EH (cell line): ENCODE data around the gene SPIRE1.
"Not testable (repeated sequence)": the region's sequence is repeated elsewhere in the genome, so short reads cannot be mapped to it uniquely, and the experiment has no call there.

Experiments
- DNase-seq: peaks from one replicate; pipeline ENCODE4 v3.0.0-alpha.2; 2015; ENCODE audit warnings: low read depth

The SPIRE1 gene

DNA sequence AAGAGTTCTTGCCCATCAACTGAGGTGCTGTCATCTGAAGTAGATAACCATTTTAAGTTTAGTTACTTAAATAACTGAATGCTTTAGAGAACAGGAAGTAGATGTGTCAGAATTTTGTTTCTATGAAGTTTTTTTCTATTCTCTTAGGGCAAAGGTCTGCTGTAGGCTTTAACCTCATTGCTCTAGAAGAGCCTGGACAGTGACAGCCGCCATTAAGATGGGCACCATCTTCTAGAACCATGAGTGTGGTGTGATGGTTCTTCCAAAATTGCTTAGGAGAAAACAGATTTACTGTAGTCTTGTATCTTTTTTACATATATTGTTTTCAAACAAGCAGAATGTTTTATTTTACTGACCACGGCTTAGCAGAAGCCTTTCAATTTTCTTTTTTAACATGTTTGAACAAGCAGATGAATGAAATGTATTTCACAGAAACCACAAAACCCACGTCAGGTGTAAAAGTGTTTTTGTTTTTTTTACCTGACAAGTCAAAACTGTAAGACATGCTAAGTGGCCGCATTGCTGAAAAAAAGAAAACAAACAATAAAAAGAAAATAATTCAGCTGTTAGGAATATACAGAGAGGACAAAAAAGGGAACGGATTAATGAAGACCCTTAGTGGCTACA lies 172.3 kb downstream of the SPIRE1 start:
- DNase-seq = no peak

DNA sequence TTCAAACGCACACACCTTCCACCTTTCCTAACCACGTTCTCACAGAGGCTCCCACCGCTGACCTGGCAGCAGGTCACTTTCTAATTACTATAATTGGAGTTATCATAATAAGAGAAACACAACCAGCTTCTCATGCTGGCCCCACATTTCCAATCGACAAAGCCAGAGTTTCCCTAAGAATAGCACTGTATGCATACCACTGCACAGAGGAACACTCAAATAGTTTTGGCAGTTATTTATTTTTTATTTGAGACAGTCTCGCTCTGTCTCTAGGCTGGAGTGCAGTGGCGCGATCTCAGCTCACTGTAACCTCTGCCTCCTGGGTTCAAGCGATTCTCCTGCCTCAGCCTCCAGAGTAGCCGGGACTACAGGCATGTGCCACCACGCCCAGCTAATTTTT lies 176.0 kb downstream of the SPIRE1 start:
- not testable (repeated sequence) for DNase-seq

DNA sequence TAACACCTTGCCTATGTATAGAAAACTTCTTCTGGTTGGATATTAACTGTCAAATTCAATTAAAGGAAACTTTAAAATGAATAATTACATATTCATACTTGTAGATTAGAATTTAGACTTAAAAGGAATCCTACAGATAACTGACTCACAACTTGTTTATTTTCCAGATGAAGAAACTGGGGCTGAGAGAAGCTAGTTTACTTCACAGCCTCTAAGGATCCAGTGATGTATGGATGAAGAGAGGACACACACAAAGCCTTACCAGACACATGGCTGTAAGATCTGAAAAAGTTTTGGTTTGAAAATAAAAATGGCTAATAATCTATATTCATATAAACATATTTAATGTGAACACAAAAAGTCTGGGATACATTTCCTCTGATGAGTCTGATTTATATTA lies 177.9 kb downstream of the SPIRE1 start:
- DNase-seq = no peak

DNA sequence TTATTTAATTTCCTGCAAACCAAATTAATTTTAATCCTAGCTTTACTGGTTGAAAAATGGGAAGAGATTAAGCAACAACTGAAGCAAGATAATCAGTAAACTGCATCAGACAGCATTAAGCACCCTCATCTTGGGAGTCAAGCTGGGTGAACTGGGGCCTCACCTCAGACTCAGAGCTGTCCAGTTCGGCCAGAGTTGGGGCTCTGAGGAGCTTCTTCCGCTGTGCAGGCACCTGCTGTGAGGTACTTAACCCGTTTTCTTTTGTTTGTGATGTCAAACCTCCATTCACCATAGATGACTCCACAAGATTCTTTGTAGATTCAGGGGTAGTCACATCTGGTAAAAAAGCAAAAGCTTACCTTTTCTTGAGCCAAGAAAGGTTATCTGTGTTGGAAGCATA lies 178.4 kb downstream of the SPIRE1 start:
- DNase-seq = no peak

DNA sequence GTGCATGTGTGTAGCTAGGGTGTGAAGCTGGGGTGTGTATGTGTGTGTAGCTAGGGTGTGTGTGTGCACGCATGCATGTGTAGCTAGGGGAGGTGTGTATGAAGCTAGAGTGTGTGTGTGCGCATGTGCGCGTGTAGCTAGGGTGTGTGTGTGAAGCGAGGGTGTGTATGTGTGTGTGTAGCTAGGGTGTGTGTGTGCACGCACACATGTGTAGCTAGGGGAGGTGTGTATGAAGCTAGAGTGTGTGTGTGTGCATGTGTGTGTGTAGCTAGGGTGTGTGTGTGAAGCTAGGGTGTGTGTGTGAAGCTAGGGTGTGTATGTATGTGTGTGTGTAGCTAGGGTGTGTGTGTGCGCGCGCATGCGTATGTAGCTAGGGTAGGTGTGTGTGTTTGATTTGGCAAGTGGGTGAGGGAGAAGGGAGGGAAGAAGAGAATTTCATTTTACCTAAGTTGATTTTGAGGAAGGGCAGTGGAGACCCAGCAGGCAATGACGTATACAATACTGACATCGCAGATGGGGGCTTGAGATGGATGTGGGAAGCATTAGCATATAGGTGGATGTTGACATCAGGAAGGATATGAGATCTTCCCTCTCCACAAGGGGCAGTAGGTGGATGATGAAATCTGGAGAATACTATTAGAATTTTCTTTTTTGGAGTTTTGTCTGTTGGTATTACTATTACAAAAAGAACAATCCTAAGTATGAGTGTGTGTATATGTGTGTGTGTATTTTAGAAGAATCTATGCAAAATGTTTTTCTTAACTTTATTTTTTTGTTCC lies 179.4 kb downstream of the SPIRE1 start:
- no peak for DNase-seq

DNA sequence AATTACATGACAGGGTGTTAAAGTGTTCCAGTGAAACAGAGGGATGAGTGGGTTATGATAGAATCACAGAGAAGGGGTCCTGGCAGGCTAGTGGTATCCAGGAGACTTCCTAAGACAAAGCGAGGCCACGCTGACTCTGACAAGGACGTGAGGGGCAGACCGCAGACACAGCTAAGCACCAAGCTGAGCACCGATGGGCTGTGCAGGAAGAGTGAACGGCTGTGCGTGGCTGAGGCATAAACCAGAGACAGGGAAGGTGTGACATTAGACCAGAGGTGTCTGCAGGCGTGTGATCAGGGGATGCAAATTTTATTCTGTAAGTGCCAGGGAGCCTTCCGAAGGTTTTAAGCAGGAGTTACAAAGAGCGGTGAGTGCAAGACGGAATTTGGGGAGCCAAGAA lies 180.3 kb downstream of the SPIRE1 start:
- DNase-seq = no peak

DNA sequence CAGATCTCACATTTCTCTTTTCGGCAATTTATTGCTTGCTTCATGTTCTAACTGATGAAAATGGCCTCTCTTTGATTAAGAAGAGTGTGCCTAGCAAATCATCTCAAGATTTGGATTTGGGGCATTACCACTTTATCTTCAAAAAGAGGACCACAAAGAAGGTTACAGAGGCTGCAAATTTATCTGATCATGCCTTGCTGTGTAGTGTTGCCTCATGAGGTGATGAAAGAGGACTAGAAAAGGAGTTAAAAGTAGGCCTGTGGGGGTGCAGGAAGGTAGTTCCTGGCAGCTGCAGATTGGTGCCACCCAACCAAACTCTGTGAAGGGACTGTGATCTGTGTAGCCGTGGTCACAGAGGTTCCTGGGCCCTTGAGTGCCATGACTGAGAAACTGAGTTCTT lies 181.0 kb downstream of the SPIRE1 start:
- DNase-seq = no peak

DNA sequence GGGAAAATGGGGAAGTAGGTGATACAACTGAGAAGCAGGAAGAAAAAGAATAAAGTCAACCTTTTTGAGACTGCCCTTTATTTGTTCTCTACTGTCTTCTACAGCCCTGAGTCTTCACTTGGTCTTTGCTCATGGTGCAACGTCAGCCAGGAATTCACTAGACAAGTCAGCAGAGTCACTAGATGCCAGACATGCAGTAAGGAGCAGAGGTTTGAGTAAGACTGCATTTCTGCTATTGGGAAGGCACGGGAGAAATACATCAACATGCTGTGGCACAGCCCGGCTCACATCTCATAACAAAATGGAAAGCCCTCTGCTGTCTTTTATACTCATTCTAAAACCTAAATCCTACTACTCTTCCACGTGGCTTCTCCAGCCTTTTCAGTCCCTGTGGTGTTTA lies 183.0 kb downstream of the SPIRE1 start:
- peak; percentile 7 for DNase-seq

DNA sequence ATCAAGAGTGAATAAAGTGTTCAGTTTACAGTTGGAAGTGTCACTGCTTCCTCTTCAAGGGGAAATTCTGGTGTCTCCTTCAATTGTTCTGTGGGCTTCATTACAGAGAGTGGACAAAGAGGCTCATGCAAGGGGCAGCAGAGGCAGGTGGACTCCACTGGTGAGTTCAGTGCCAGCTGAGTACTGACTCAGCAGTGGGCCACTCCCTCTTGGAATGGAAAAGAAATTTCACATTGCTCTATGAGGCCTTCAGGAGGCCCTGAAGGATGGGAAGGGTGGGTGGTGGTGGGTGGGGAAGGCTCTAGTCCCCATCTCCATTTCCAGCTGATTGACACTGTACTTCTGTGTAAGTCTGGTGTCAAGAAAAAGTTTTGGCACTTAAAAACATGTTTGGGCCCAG lies 183.8 kb downstream of the SPIRE1 start:
- DNase-seq = no peak

DNA sequence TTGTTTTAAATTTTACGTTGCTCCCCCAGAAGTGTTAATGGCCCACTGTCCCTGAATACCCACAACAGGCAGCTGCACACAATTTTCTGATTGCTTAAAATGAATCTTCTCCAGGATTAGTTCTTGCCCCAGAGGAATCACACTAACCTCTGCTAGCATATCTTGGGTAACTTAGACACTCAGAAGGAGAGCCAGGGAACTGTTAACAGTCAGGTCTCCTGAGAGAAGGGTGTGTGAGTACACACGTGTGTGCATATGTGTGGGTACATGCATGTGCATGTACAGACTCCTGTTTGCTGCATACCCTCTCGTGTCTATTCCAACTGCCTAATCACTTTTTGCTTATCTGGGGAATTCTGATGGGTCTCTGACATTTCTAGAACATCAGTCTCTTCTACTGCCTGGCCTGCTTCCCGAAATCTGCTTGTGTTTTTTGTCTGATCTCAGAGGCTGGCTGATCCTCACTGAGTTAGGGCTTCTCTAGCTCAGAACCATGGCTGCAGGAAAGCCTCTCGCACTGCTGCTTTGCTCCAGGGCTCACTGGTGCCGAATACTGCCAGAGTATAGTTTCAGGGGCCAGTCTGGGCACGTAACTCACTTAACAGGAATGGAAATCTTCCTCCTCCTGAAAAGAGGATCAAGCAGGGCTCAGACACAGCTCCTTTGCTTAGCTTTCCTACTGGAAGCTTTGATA lies 187.4 kb downstream of the SPIRE1 start:
- no peak for DNase-seq

DNA sequence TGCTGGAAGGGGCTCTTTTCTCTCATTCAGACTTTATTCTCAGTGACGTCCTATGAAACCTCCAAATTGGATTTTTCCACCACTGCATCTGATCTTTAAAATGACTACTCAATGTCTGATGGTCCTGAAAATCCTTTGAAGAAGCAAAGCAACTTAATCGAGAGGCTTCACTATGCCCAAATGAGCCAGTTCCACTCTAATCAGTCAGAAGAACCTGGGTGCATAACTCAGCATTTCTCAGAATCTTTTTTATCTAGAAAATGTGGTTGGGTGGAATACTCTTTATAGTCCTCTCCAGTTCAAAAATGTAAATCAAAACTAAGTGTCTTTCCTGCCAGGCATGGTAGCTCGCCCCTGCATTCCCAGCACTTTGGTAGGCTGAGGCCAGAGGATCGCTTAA lies 189.5 kb downstream of the SPIRE1 start:
- no peak for DNase-seq

DNA sequence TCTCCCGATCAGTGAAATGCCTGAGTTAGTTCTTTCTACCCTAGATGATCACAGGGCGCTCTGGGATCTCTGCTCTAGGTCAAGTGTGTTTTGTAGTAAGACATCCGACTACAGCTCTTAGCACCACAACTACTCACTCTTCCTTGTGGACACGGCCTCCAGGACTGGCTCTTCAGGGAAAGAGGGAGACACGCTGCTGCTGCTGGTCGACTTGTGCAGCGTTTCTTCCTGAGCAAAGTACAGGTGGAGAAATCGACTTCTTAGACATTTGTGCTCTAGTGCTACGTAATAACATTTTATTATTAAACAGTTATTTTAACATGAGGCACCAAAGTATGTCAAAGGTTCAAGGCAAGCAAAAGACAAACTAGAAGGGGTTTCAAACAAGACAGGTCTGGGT lies 193.2 kb downstream of the SPIRE1 start:
- DNase-seq = no peak

DNA sequence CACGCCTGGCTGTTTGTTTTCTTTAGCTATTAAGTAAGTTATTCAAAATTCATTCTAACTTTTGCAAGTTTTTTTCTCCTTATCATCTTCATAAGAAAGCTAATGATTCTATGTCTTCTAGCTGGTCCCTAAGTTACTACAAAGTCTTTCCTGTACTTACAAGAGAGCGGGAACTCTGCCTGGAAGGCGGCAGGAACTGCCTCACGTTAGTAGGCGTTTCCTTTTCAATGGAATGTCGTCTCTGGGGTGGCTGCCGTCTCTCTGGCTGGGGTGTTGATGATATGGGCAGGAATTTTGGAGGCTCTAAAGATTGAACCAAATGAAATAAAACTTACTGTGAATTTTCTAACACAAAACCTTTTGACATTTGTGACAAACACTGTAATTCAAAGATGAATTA lies 194.7 kb downstream of the SPIRE1 start:
- DNase-seq = no peak

DNA sequence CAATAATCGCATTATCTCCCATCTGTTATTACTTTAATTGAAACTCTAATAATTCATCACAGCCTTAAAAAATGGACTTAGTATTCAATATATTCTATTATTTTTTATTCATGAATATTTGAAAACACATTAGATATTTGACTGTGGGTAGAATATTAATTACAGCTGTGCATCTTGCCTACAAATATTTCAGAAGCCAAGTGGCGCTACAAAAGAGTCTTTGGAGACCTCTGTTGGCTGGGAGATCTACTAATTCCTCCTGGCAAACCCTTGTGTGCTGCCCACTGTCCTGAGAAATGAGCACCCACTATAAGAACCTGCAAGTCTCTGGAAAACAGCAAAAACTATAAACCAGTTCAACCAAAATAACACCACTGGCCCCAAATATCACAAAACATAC lies 195.7 kb downstream of the SPIRE1 start:
- DNase-seq = no peak

DNA sequence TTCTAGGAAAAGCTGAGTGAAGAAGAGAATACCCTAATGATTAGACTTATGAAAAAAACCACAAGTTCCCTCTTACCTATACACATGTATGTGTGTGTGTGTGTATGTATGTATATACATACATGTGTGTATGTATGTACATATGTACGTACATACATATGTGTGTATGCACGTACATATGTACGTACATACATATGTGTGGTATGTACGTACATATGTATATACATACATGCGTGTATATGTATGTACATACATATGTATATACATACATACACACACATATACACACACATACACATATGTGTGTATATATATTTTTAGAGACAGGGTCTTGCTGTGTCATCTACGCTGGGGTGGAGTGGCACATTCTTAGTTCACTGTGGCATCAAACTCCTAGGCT lies 196.6 kb downstream of the SPIRE1 start:
- DNase-seq = no peak

DNA sequence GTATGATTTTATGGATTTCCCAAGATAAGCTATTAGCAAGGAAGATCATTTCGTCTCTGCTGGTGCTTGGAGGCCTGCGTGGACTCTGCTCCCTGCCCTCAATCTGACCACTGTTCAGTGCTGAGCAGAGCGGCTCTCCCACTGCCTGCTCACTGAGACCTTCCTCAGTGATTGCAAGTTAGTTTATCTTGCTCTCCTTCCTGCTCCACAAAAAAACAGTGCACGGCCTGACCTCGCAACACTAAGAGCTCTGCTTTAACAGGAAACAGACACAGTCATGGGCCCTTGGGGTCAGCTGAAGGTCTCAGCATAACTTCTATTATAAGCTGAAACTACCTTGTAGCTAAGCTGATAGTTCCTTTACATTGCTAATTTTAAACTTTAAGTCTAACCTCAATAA lies 197.0 kb downstream of the SPIRE1 start:
- no peak for DNase-seq

DNA sequence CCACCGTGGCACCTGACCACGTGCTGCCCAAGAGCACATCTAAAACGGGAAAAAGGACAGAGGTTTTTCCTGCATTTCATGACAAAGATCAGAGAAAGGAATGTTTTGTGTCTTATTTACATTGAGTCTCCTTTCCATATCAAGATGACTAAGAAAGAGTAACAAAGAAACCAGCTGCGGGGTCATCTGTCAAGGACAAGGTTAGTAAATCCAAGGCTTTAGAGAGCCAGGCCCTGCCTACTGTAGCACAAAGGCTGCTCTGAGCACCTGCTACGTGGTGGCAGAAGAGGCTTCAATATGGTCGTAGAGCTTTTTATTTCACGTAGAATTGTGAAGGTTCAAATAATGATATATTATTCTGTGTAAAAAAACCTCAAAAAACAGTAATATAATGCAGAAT lies 199.1 kb downstream of the SPIRE1 start:
- DNase-seq = no peak

DNA sequence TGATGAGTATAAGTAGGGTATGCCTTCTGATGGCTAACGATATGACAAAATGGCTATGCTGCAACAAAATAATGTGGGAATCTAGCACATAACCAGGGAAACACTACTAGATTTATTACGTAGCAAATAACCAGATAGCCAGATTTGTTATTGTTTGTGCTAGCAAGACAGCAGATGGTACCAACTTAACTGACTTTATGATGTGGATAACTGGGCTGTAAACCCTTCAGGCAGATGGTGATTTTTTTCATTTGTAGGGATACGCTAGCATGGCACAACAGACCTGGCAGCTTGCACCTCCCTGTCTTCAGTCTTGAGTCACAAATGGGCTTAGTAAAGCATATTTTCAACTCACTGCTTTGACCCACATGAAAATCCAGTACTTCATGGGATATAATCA lies 201.5 kb downstream of the SPIRE1 start:
- DNase-seq = no peak

DNA sequence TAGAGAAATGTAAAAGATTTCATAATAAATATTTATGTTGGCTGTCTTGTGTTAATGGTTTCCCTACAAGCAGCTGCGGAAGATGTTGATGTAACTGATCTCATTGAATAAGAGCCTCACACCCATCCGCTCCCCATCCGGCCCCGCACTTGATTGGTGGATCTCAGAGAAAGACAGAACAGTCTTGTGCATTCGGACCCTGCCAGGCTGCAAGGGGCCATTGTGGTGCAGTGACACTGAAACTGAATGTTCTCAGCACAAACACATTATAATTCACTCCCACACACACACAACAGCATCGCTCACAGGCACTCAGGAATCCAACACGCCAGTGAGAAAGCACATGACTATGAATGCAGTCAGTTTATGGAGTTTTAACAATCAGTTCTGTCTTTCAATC lies 202.4 kb downstream of the SPIRE1 start:
- no peak for DNase-seq

DNA sequence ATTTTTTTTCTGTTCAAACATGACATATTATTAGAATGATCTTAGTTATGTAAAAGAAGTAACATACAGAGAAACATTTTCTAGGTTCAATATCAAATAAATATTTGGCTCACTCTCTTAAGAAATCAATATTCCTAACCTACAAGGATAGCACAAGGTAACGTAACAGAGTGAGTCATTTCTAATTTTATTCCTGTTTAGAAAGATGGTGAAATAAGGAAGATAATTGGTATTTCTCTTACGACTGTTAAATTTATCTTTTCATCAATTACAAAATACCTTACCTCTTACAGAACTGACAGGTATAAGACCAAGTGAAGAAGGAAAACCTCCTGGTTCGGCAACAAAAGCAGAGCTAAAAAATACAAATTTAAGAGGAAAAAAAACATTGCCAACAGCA lies 205.1 kb downstream of the SPIRE1 start:
- no peak for DNase-seq

DNA sequence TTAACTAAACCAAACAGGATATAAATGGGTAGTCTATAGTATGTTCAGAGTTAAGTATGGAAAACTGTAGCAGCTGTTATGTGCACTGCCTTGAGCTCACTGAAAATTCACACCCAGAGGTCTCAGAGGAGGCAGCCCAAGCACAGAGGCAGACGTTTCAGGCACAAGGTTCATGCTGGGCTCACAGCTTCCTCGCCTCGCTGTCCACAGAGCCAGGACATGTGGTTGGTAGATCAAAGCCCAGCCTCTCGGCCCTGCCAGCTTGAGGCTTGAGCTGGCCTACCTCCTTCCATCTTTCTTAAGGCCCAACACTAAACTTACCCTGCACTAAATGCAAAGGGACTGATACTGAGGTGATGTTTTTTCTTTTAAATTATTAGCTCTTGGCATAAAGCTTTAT lies 206.5 kb downstream of the SPIRE1 start:
- DNase-seq = no peak

DNA sequence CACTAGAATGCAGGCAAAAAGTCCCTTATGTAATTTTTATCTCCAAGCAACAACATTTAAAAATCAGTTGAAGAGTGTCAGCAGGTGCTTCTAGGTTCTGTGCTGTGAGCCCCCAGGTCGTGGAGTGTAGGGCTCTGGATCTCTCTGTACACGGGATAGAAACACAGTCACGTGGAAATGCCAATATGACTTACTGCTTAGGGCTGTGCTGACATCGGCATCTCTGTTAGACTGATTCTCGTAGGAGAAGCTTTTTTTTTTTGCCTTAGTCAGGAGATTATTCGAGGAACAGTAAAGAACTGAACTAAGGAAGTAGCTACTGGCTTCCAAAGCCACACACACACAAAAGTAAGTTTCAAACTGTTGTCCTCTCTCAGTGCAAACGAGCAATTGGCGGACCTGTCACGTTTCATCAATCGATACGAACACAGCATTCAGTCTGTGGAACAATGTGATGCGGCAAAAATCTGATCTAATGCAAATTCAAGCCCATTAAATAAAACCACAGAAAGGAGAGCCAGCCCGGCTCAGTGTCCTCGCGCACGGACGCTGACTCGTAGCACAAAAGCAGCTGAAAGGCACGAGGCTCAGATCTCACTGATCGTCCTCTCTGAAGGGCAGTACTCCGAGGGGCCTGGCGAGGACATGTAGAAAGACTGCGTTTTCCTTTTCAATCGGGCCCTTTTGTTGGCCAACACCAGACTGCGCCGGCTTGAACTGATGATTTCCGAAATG lies 208.7 kb downstream of the SPIRE1 start:
- no peak for DNase-seq

DNA sequence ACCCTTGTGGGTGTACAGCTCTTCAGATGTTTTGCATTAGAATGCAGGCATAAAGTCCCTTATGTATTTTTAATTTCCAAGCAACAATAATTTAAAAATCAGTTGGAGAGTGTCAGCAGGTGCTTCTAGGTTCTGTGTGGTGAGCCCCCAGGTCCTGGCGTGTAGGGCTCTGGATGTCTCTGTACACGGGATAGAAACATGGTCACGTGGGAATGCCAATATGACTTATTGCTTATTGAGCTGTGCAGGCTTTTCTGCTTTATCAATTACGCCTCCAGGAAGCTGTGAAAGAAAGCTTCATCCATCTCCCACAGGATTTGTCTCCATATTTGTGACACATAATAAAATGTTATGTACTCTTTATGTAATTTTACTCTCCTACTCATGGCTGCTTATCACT lies 212.4 kb downstream of the SPIRE1 start:
- no peak for DNase-seq
